Kidney epithelial cell (primary cell): ENCODE measurements around the gene CD27. TPM values are rescaled to one million over a fixed set of nuclear protein-coding genes. Genes with fewer than 3 reads are reported as not detected.

Experiments
- DNase-seq: peaks from one replicate; pipeline ENCODE4 v3.0.0-alpha.2; 2010; ENCODE audit warnings: low read depth
- H3K27me3 ChIP-seq: 2 replicates; pipeline ENCODE4 v1.6.0; 2011; ENCODE audit warnings: low read length; ENCODE audit not compliant: control insufficient read depth, insufficient read depth
- H3K36me3 ChIP-seq: 2 replicates; pipeline ENCODE4 v1.5.1; 2011; ENCODE audit warnings: low read length; ENCODE audit not compliant: control insufficient read depth, insufficient read depth
- H3K4me3 ChIP-seq: 2 replicates; pipeline ENCODE4 v1.5.1; 2011; ENCODE audit warnings: low read depth, mild to moderate bottlenecking, control low read depth, low read length
- total RNA-seq: library from RNA; depleted of rRNA; stranded (reverse); fragments of >200 nt; gene quantifications from 2 replicates; pipeline ENCODE4 v1.2.3, GENCODE V29; 2015
- TF ChIP-seq, protein P1 (sequence below): IDR thresholded peaks from 2 replicates; pipeline ENCODE4 v1.5.1; 2011; ENCODE audit warnings: mild to moderate bottlenecking, moderate library complexity, low read length, control low read depth, inconsistent platforms; ENCODE audit not compliant: insufficient read depth, poor library complexity, severe bottlenecking

Gene CD27
- total RNA-seq, 1 donor from 2014 or later: not detected

- H3K27me3 ChIP-seq: no peaks in the 10 kb centered on the region
- peak overlapping the region; percentile 62 for H3K4me3 ChIP-seq
- TF ChIP-seq, protein P1, sequence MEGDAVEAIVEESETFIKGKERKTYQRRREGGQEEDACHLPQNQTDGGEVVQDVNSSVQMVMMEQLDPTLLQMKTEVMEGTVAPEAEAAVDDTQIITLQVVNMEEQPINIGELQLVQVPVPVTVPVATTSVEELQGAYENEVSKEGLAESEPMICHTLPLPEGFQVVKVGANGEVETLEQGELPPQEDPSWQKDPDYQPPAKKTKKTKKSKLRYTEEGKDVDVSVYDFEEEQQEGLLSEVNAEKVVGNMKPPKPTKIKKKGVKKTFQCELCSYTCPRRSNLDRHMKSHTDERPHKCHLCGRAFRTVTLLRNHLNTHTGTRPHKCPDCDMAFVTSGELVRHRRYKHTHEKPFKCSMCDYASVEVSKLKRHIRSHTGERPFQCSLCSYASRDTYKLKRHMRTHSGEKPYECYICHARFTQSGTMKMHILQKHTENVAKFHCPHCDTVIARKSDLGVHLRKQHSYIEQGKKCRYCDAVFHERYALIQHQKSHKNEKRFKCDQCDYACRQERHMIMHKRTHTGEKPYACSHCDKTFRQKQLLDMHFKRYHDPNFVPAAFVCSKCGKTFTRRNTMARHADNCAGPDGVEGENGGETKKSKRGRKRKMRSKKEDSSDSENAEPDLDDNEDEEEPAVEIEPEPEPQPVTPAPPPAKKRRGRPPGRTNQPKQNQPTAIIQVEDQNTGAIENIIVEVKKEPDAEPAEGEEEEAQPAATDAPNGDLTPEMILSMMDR: no peak
- no peaks in the 10 kb centered on the region for H3K36me3 ChIP-seq
- no peak for DNase-seq
These were observed 5.5 kb downstream of the CD27 start for GRCh38 chr12:6450091-6450868.

GRCh38 chr12:6450869-6451347 lies 6.2 kb downstream of the CD27 start:
- TF ChIP-seq, protein P1: no peak
- H3K4me3 ChIP-seq: peak overlapping the region; percentile 62
- DNase-seq: no peak
- no peaks in the 10 kb centered on the region for H3K36me3 ChIP-seq
- H3K27me3 ChIP-seq: no peaks in the 10 kb centered on the region

- TF ChIP-seq, protein P1: no peak
- H3K36me3 ChIP-seq: no peaks in the 10 kb centered on the region
- peak; percentile 65 for DNase-seq
- peak within 1 kb of the TSS; percentile 62 for H3K4me3 ChIP-seq
- H3K27me3 ChIP-seq: no peaks in the 10 kb centered on the region
These were observed 6.8 kb downstream of the CD27 start, which contains the start of gene TAPBPL for GRCh38 chr12:6451348-6452244. TSS of gene TAPBPL (plus strand) at chr12:6452042. CDS start at chr12:6452249, 207 bp downstream.

GRCh38 chr12:6452245-6452943 lies 7.6 kb downstream of the CD27 start:
- no peaks in the 10 kb centered on the region for H3K27me3 ChIP-seq
- TF ChIP-seq, protein P1: no peak
- H3K4me3 ChIP-seq: peak overlapping the region; percentile 62
- no peaks in the 10 kb centered on the region for H3K36me3 ChIP-seq
- no peak for DNase-seq

DNA sequence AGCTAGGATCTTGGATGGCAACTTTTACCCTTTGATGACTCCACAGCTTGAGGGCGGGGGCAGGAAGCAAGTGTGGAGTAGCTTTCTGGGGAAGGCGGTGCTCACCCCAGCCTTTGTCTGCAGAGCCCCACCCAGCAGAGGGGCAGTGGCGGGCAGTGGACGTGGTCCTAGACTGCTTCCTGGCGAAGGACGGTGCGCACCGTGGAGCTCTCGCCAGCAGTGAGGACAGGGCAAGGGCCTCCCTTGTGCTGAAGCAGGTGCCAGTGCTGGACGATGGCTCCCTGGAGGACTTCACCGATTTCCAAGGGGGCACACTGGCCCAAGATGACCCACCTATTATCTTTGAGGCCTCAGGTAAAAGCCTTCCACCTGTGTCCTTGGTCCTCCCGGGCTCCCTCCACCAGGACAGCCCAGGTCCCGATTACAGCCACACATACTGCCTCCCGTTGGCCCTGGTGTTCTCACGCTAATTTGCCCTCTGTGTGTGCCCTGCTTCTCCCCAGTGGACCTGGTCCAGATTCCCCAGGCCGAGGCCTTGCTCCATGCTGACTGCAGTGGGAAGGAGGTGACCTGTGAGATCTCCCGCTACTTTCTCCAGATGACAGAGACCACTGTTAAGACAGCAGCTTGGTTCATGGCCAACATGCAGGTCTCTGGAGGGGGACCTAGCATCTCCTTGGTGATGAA lies 8.3 kb downstream of the CD27 start:
- TF ChIP-seq, protein P1: no peak
- Histone ChIP-seq H3K27me3 (no peaks in the 10 kb centered on the region), H3K36me3 (no peaks in the 10 kb centered on the region), H3K4me3 (no peak overlapping the region)
- no peak for DNase-seq
